Measurements from ENCODE around the gene EIF6.

The EIF6 gene

GRCh38 chr20:35319192-35319870, 34.8 kb upstream of the EIF6 start:
- TF ChIP-seq GATA2 (IDR thresholded peaks at IDR 0.05; ENCODE audit: low read depth, low read length), result no peak
- no peak for TF ChIP-seq GATA3 (IDR thresholded peaks at IDR 0.05; ENCODE audit: low read depth, low read length)

- TF ChIP-seq GATA3 (IDR thresholded peaks at IDR 0.05; ENCODE audit: low read depth, low read length) (no peak), GATA2 (IDR thresholded peaks at IDR 0.05; ENCODE audit: low read depth, low read length) (no peak)
Measured at GRCh38 chr20:35318502-35319157, 34.1 kb upstream of the EIF6 start.

GRCh38 chr20:35317416-35318210, 33.0 kb upstream of the EIF6 start:
- no peak for TF ChIP-seq GATA3 (IDR thresholded peaks at IDR 0.05; ENCODE audit: low read depth, low read length)
- TF ChIP-seq GATA2 (IDR thresholded peaks at IDR 0.05; ENCODE audit: low read depth, low read length), result no peak

- no peak for TF ChIP-seq GATA3 (IDR thresholded peaks at IDR 0.05; ENCODE audit: low read depth, low read length)
- TF ChIP-seq GATA2 (IDR thresholded peaks at IDR 0.05; ENCODE audit: low read depth, low read length), result no peak
Measured at GRCh38 chr20:35316086-35316485, 31.5 kb upstream of the EIF6 start.

- TF ChIP-seq GATA2 (IDR thresholded peaks at IDR 0.05; ENCODE audit: low read depth, low read length), result no peak
- no peak for TF ChIP-seq GATA3 (IDR thresholded peaks at IDR 0.05; ENCODE audit: low read depth, low read length)
Measured at GRCh38 chr20:35314816-35315631, 30.5 kb upstream of the EIF6 start.

- TF ChIP-seq GATA3 (IDR thresholded peaks at IDR 0.05; ENCODE audit: low read depth, low read length) (no peak), GATA2 (IDR thresholded peaks at IDR 0.05; ENCODE audit: low read depth, low read length) (no peak)
Measured at GRCh38 chr20:35312318-35312717, 27.7 kb upstream of the EIF6 start.

- no peak for TF ChIP-seq GATA3 (IDR thresholded peaks at IDR 0.05; ENCODE audit: low read depth, low read length)
- TF ChIP-seq GATA2 (IDR thresholded peaks at IDR 0.05; ENCODE audit: low read depth, low read length), result no peak
Measured at GRCh38 chr20:35311822-35312221, 27.2 kb upstream of the EIF6 start.

GRCh38 chr20:35311409-35311808, 26.8 kb upstream of the EIF6 start:
- no peak for TF ChIP-seq GATA2 (IDR thresholded peaks at IDR 0.05; ENCODE audit: low read depth, low read length)
- no peak for TF ChIP-seq GATA3 (IDR thresholded peaks at IDR 0.05; ENCODE audit: low read depth, low read length)

- TF ChIP-seq GATA3 (IDR thresholded peaks at IDR 0.05; ENCODE audit: low read depth, low read length), result no peak
- TF ChIP-seq GATA2 (IDR thresholded peaks at IDR 0.05; ENCODE audit: low read depth, low read length), result no peak
Measured at GRCh38 chr20:35307666-35308653, 23.4 kb upstream of the EIF6 start.

GRCh38 chr20:35306931-35307517, 22.5 kb upstream of the EIF6 start:
- TF ChIP-seq GATA2 (IDR thresholded peaks at IDR 0.05; ENCODE audit: low read depth, low read length) (no peak), GATA3 (IDR thresholded peaks at IDR 0.05; ENCODE audit: low read depth, low read length) (no peak)

- TF ChIP-seq GATA3 (IDR thresholded peaks at IDR 0.05; ENCODE audit: low read depth, low read length) (no peak), GATA2 (IDR thresholded peaks at IDR 0.05; ENCODE audit: low read depth, low read length) (no peak)
Measured at GRCh38 chr20:35305682-35306556, 21.3 kb upstream of the EIF6 start.

All from SH-SY5Y (cell line).